SK-N-SH treated with all-trans-retinoic acid at 6 μM for 48 hours (cell line): Measurements from ENCODE around the gene CTNNA3.

Source experiments
- ATAC-seq: fragments of 200-7000 bp; cut with Tn5 transposase; 3 replicates; pipeline ENCODE4 v1.9.1; 2020; ENCODE audit warnings: mild to moderate bottlenecking, moderate library complexity
- ARNTL ChIP-seq: fragments of 450-650 bp; formaldehyde crosslinking; IDR thresholded peaks from 2 replicates; pipeline ENCODE4 v1.5.0; 2020; ENCODE audit warnings: low read depth, mild to moderate bottlenecking, moderate library complexity, borderline replicate concordance
- BACH2 ChIP-seq: fragments of 250-450 bp; sonication (Bioruptor Pico); IDR thresholded peaks from 2 replicates; pipeline ENCODE4 v1.9.0; 2021; ENCODE audit warnings: mild to moderate bottlenecking, borderline replicate concordance
- CSDC2 ChIP-seq: fragments of 250-450 bp; sonication (Bioruptor Pico); IDR thresholded peaks from 2 replicates; pipeline ENCODE4 v1.5.0; 2020; ENCODE audit warnings: mild to moderate bottlenecking, moderate library complexity
- CSRNP3 ChIP-seq: fragments of 250-450 bp; sonication (Bioruptor Pico); IDR thresholded peaks from 2 replicates; pipeline ENCODE4 v1.5.1; 2021; ENCODE audit warnings: mild to moderate bottlenecking, moderate library complexity
- ESRRG ChIP-seq: fragments of 250-450 bp; sonication (Bioruptor Pico); IDR thresholded peaks from 2 replicates; pipeline ENCODE4 v1.6.1; 2021; ENCODE audit warnings: mild to moderate bottlenecking
- GLIS3 ChIP-seq: fragments of 250-450 bp; sonication (Bioruptor Pico); IDR thresholded peaks from 2 replicates; pipeline ENCODE4 v1.5.0; 2020; ENCODE audit warnings: mild to moderate bottlenecking, moderate library complexity
- ISL1 ChIP-seq: fragments of 250-450 bp; sonication (Bioruptor Pico); IDR thresholded peaks from 2 replicates; pipeline ENCODE4 v2.1.2; 2022; ENCODE audit warnings: mild to moderate bottlenecking, moderate library complexity
- OSR1 ChIP-seq: fragments of 250-450 bp; sonication (Bioruptor Pico); IDR thresholded peaks from 2 replicates; pipeline ENCODE4 v1.8.0; 2022; ENCODE audit warnings: moderate library complexity, mild to moderate bottlenecking, inconsistent platforms
- PATZ1 ChIP-seq: fragments of 250-450 bp; sonication (Bioruptor Pico); IDR thresholded peaks from 2 replicates; pipeline ENCODE4 v1.8.0; 2020; ENCODE audit warnings: mild to moderate bottlenecking, moderate library complexity, borderline replicate concordance
- POU6F1 ChIP-seq: fragments of 250-450 bp; sonication (Bioruptor Pico); IDR thresholded peaks from 2 replicates; pipeline ENCODE4 v1.8.0; 2021; ENCODE audit warnings: low read depth, mild to moderate bottlenecking, moderate library complexity, borderline replicate concordance
- PPARA ChIP-seq: fragments of 250-450 bp; sonication (Bioruptor Pico); IDR thresholded peaks from 2 replicates; pipeline ENCODE4 v1.5.0; 2020; ENCODE audit warnings: mild to moderate bottlenecking, borderline replicate concordance
- SNAI2 ChIP-seq: fragments of 250-450 bp; sonication (Bioruptor Pico); IDR thresholded peaks from 2 replicates; pipeline ENCODE4 v1.5.0; 2020; ENCODE audit warnings: mild to moderate bottlenecking, moderate library complexity
- TCF4 ChIP-seq: fragments of 250-450 bp; sonication (Bioruptor Pico); IDR thresholded peaks from 2 replicates; pipeline ENCODE4 v1.8.0; 2021; ENCODE audit warnings: mild to moderate bottlenecking, moderate library complexity, borderline replicate concordance
- TOX ChIP-seq: fragments of 250-450 bp; sonication (Bioruptor Pico); IDR thresholded peaks from 2 replicates; pipeline ENCODE4 v1.8.0; 2021; ENCODE audit warnings: mild to moderate bottlenecking, moderate library complexity, borderline replicate concordance
- TSHZ2 ChIP-seq: fragments of 250-450 bp; sonication (Bioruptor Pico); IDR thresholded peaks from 2 replicates; pipeline ENCODE4 v1.5.0; 2020; ENCODE audit warnings: mild to moderate bottlenecking, moderate library complexity
- ZC3H10 ChIP-seq: fragments of 250-450 bp; sonication (Bioruptor Pico); IDR thresholded peaks from 2 replicates; pipeline ENCODE4 v1.5.1; 2021; ENCODE audit warnings: mild to moderate bottlenecking, moderate library complexity
- ZFP3 ChIP-seq: fragments of 250-450 bp; sonication (Bioruptor Pico); IDR thresholded peaks from 2 replicates; pipeline ENCODE4 v1.5.0; 2020; ENCODE audit warnings: mild to moderate bottlenecking, moderate library complexity
- ZFP30 ChIP-seq: fragments of 450-650 bp; formaldehyde crosslinking; IDR thresholded peaks from 2 replicates; pipeline ENCODE4 v1.5.0; 2022; ENCODE audit warnings: mild to moderate bottlenecking, moderate library complexity
- ZNF565 ChIP-seq: fragments of 450-650 bp; formaldehyde crosslinking; conservative IDR thresholded peaks from 2 replicates; pipeline ENCODE4 v1.5.0; 2020; ENCODE audit warnings: low read depth, mild to moderate bottlenecking, moderate library complexity
- ZNF70 ChIP-seq: fragments of 450-650 bp; formaldehyde crosslinking; IDR thresholded peaks from 2 replicates; pipeline ENCODE4 v1.5.0; 2020; ENCODE audit warnings: mild to moderate bottlenecking, moderate library complexity
- ZNF8 ChIP-seq: fragments of 450-650 bp; formaldehyde crosslinking; IDR thresholded peaks from 2 replicates; pipeline ENCODE4 v1.5.0; 2020; ENCODE audit warnings: mild to moderate bottlenecking, moderate library complexity
- TF ChIP-seq, protein P1 (sequence below): fragments of 250-450 bp; sonication (Bioruptor Pico); IDR thresholded peaks from 2 replicates; pipeline ENCODE4 v1.5.1; 2020; ENCODE audit warnings: low read depth, mild to moderate bottlenecking, moderate library complexity

The CTNNA3 gene

GRCh38 chr10:66301078-66301477 is 1394.9 kb downstream of the CTNNA3 start:
- no peak for TF ChIP-seq ZNF8 (CRISPR knock-in tag)
- TF ChIP-seq ISL1 (CRISPR knock-in tag), result no peak
- TF ChIP-seq ZFP3 (CRISPR knock-in tag), result no peak
- TF ChIP-seq ZFP30 (CRISPR knock-in tag), result no peak
- no peak for TF ChIP-seq PPARA (CRISPR knock-in tag)
- no peak for TF ChIP-seq GLIS3
- TF ChIP-seq ZNF70 (CRISPR knock-in tag), result no peak
- no peak for TF ChIP-seq ZNF565 (CRISPR knock-in tag)
- TF ChIP-seq TSHZ2 (CRISPR knock-in tag), result no peak
- TF ChIP-seq SNAI2 (CRISPR knock-in tag), result no peak
- TF ChIP-seq OSR1 (CRISPR knock-in tag), result no peak
- no peak for TF ChIP-seq BACH2 (CRISPR knock-in tag)
- no peak for TF ChIP-seq ZC3H10
- TF ChIP-seq ARNTL, result no peak
- TF ChIP-seq TOX (CRISPR knock-in tag), result no peak
- TF ChIP-seq, protein P1, sequence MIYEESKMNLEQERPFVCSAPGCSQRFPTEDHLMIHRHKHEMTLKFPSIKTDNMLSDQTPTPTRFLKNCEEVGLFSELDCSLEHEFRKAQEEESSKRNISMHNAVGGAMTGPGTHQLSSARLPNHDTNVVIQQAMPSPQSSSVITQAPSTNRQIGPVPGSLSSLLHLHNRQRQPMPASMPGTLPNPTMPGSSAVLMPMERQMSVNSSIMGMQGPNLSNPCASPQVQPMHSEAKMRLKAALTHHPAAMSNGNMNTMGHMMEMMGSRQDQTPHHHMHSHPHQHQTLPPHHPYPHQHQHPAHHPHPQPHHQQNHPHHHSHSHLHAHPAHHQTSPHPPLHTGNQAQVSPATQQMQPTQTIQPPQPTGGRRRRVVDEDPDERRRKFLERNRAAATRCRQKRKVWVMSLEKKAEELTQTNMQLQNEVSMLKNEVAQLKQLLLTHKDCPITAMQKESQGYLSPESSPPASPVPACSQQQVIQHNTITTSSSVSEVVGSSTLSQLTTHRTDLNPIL (CRISPR knock-in tag), result no peak
- no peak for ATAC-seq

GRCh38 chr10:66295602-66296001 is 1400.4 kb downstream of the CTNNA3 start:
- no peak for TF ChIP-seq ZFP30 (CRISPR knock-in tag)
- TF ChIP-seq CSDC2 (CRISPR knock-in tag), result no peak
- no peak for TF ChIP-seq CSRNP3 (CRISPR knock-in tag)
- no peak for TF ChIP-seq SNAI2 (CRISPR knock-in tag)
- no peak for TF ChIP-seq PATZ1 (CRISPR knock-in tag)
- TF ChIP-seq ZNF8 (CRISPR knock-in tag), result no peak
- TF ChIP-seq BACH2 (CRISPR knock-in tag), result no peak
- no peak for TF ChIP-seq ZNF70 (CRISPR knock-in tag)
- TF ChIP-seq ESRRG (CRISPR knock-in tag), result no peak
- TF ChIP-seq OSR1 (CRISPR knock-in tag), result no peak
- TF ChIP-seq TSHZ2 (CRISPR knock-in tag), result no peak
- no peak for TF ChIP-seq ZC3H10
- TF ChIP-seq ARNTL, result no peak
- TF ChIP-seq, all 23 proteins: peak for 0
- no peak for ATAC-seq

GRCh38 chr10:66294538-66294937 is 1401.5 kb downstream of the CTNNA3 start:
- ATAC-seq, result no peak
- TF ChIP-seq ZC3H10, result no peak
- no peak for TF ChIP-seq ZNF70 (CRISPR knock-in tag)
- TF ChIP-seq TOX (CRISPR knock-in tag), result no peak
- no peak for TF ChIP-seq POU6F1 (CRISPR knock-in tag)
- TF ChIP-seq CSDC2 (CRISPR knock-in tag), result no peak
- TF ChIP-seq, protein P1 (CRISPR knock-in tag), result no peak
- TF ChIP-seq ESRRG (CRISPR knock-in tag), result no peak
- TF ChIP-seq SNAI2 (CRISPR knock-in tag), result no peak
- no peak for TF ChIP-seq TCF4 (CRISPR knock-in tag)
- no peak for TF ChIP-seq GLIS3
- no peak for TF ChIP-seq ISL1 (CRISPR knock-in tag)
- TF ChIP-seq CSRNP3 (CRISPR knock-in tag), result no peak
- TF ChIP-seq ARNTL, result no peak
- no peak for TF ChIP-seq ZFP3 (CRISPR knock-in tag)
